Measurements from ENCODE around the gene UNC13B. TPM values are rescaled to one million over a fixed set of nuclear protein-coding genes. Genes with fewer than 3 reads are reported as not detected.
"Not testable (repeated sequence)": the region's sequence is repeated elsewhere in the genome, so short reads cannot be mapped to it uniquely, and the experiment has no call there.

Gene UNC13B
- total and polyA plus RNA-seq, 2 experiments from 2014 or later: 7.1 to 24.3 TPM

DNA sequence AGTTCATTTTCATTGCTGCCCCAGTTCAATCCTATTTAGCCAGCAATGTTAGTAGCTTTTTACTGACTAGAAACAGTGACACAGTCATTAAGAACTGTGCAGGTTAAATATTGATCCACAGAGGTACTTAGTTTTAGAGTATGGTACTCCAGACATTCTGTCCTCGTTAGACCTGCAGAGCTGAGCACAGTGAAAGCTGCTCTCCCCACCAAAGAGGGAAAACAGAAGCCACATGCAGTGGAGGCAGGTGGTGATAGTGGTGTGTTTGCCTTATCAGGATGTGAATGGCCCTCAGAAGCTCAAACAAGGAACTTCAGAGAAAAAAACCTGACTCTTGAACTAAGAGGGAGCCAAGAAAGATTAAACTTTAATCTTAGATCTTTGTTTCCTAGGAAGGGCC is 75.5 kb downstream of the UNC13B start:
- peaks cover 13% of the 10 kb centered on the region for H3K4me1 ChIP-seq (ENCODE audit: insufficient read depth)
- H2AFZ ChIP-seq: no peak overlapping the region
- peak overlapping the region; percentile 13 for H3K27ac ChIP-seq
- no peak overlapping the region for H3K4me3 ChIP-seq
- no peaks in the 10 kb centered on the region for H3K9me3 ChIP-seq (ENCODE audit: low read depth)
- TF ChIP-seq, protein P1, sequence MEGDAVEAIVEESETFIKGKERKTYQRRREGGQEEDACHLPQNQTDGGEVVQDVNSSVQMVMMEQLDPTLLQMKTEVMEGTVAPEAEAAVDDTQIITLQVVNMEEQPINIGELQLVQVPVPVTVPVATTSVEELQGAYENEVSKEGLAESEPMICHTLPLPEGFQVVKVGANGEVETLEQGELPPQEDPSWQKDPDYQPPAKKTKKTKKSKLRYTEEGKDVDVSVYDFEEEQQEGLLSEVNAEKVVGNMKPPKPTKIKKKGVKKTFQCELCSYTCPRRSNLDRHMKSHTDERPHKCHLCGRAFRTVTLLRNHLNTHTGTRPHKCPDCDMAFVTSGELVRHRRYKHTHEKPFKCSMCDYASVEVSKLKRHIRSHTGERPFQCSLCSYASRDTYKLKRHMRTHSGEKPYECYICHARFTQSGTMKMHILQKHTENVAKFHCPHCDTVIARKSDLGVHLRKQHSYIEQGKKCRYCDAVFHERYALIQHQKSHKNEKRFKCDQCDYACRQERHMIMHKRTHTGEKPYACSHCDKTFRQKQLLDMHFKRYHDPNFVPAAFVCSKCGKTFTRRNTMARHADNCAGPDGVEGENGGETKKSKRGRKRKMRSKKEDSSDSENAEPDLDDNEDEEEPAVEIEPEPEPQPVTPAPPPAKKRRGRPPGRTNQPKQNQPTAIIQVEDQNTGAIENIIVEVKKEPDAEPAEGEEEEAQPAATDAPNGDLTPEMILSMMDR (IDR thresholded peaks at IDR 0.05; ENCODE audit: poor library complexity): no peak
- TF ChIP-seq EZH2phosphoT487 (IDR thresholded peaks at IDR 0.05; ENCODE audit: low read depth, severe bottlenecking, unreplicated experiment) (no peak), EZH2 (IDR thresholded peaks at IDR 0.05; ENCODE audit: borderline replicate concordance) (no peak)
- H3K4me2 ChIP-seq: peak overlapping the region; percentile 59
- WGBS (ENCODE audit: low lambda C conversion rate, missing lambda C conversion rate): 35% methylated on average over 1 of the region's 1 CpG
- H4K20me1 ChIP-seq (ENCODE audit: insufficient read depth, poor library complexity, severe bottlenecking): no peaks in the 10 kb centered on the region
- DNase-seq (ENCODE audit: low spot score): peak; percentile 35
- H3K9me2 ChIP-seq (replicated peaks; ENCODE audit: insufficient read depth): no peaks in the 10 kb centered on the region
- no peaks in the 10 kb centered on the region for H3K36me3 ChIP-seq (replicated peaks; ENCODE audit: insufficient read depth, low read depth)
- no peaks in the 10 kb centered on the region for H3K27me3 ChIP-seq
- peaks cover 5% of the 10 kb centered on the region for H3K79me2 ChIP-seq

DNA sequence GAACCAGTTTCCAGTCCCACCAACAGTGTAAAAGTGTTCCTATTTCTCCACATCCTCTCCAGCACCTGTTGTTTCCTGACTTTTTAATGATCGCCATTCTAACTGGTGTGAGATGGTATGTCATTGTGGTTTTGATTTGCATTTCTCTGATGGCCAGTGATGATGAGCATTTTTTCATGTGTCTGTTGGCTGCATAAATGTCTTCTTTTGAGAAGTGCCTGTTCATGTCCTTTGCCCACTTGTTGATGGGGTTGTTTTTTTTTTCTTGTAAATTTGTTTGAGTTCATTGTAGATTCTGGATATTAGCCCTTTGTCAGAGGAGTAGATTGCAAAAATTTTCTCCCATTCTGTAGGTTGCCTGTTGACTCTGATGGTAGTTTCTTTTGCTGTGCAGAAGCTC is 84.1 kb downstream of the UNC13B start:
- not testable (repeated sequence) for H3K9me3 ChIP-seq (ENCODE audit: low read depth); H2AFZ ChIP-seq; H3K36me3 ChIP-seq (replicated peaks; ENCODE audit: insufficient read depth, low read depth); H3K79me2 ChIP-seq; H3K4me1 ChIP-seq (ENCODE audit: insufficient read depth); H3K4me2 ChIP-seq; H3K27ac ChIP-seq; H3K27me3 ChIP-seq; H3K9me2 ChIP-seq (replicated peaks; ENCODE audit: insufficient read depth); H4K20me1 ChIP-seq (ENCODE audit: insufficient read depth, poor library complexity, severe bottlenecking); H3K4me3 ChIP-seq; DNase-seq (ENCODE audit: low spot score)
- WGBS (ENCODE audit: low lambda C conversion rate, missing lambda C conversion rate): 100% methylated on average over 1 of the region's 1 CpG

DNA sequence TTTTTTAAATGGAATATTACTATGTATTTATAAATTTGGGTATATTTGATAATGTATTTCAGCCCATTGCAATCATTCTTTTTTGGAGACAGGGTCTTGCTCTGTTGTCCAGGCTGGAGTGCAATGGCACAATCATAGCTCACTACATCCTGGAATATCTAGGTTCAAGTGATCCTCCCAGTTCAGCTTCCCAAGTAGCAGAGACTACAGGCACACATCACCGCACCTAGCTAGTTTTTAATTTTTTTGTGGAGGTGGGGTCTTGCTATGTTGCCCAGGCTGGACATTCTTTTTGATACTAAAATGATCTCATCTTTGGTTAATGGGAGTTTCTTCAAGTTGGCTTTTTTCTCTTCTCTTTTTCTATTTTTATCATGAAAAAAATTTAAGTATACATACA is 91.3 kb downstream of the UNC13B start:
- WGBS (ENCODE audit: low lambda C conversion rate, missing lambda C conversion rate): 100% methylated on average over 1 of the region's 1 CpG
- Histone ChIP-seq H3K9me3 (ENCODE audit: low read depth) (no peaks in the 10 kb centered on the region), H4K20me1 (ENCODE audit: insufficient read depth, poor library complexity, severe bottlenecking) (no peaks in the 10 kb centered on the region), H3K79me2 (no peaks in the 10 kb centered on the region), H3K4me1 (ENCODE audit: insufficient read depth) (no peaks in the 10 kb centered on the region), H3K9me2 (replicated peaks; ENCODE audit: insufficient read depth) (no peaks in the 10 kb centered on the region), H3K36me3 (replicated peaks; ENCODE audit: insufficient read depth, low read depth) (no peaks in the 10 kb centered on the region), H3K27ac (no peak overlapping the region), H3K4me3 (no peak overlapping the region), H3K4me2 (no peak overlapping the region), H3K27me3 (no peaks in the 10 kb centered on the region), H2AFZ (no peak overlapping the region)
- TF ChIP-seq, protein P1 (IDR thresholded peaks at IDR 0.05; ENCODE audit: poor library complexity): no peak
- TF ChIP-seq EZH2phosphoT487 (IDR thresholded peaks at IDR 0.05; ENCODE audit: low read depth, severe bottlenecking, unreplicated experiment) (no peak), EZH2 (IDR thresholded peaks at IDR 0.05; ENCODE audit: borderline replicate concordance) (no peak)
- no peak for DNase-seq (ENCODE audit: low spot score)

DNA sequence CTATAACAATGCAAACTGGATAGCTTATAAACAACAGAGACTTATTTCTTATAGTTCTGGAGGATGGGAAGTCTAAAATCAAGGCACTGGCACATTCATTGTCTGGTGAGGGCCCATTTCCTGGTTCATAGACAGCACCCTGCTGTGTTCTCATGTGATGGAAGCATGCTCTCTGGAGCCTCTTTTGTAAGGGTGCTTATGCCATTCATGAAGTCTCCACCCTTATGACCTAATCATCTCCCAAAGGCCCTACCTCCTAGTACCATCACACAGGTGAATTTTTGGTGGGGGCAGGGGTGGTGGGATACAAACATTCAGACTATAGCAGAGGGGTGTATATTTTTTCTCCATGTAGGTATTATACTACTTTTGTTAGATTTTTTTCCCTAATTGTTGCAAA is 92.4 kb downstream of the UNC13B start:
- H3K79me2 ChIP-seq: no peaks in the 10 kb centered on the region
- no peaks in the 10 kb centered on the region for H3K36me3 ChIP-seq (replicated peaks; ENCODE audit: insufficient read depth, low read depth)
- no peak overlapping the region for H3K27ac ChIP-seq
- no peaks in the 10 kb centered on the region for H4K20me1 ChIP-seq (ENCODE audit: insufficient read depth, poor library complexity, severe bottlenecking)
- H3K4me1 ChIP-seq (ENCODE audit: insufficient read depth): peaks cover 3% of the 10 kb centered on the region
- no peaks in the 10 kb centered on the region for H3K27me3 ChIP-seq
- no peaks in the 10 kb centered on the region for H3K9me2 ChIP-seq (replicated peaks; ENCODE audit: insufficient read depth)
- TF ChIP-seq, protein P1 (IDR thresholded peaks at IDR 0.05; ENCODE audit: poor library complexity): no peak
- no peak for TF ChIP-seq EZH2 (IDR thresholded peaks at IDR 0.05; ENCODE audit: borderline replicate concordance)
- TF ChIP-seq EZH2phosphoT487 (IDR thresholded peaks at IDR 0.05; ENCODE audit: low read depth, severe bottlenecking, unreplicated experiment): no peak
- DNase-seq (ENCODE audit: low spot score): no peak
- H3K4me2 ChIP-seq: no peak overlapping the region
- H3K4me3 ChIP-seq: no peak overlapping the region
- H2AFZ ChIP-seq: no peak overlapping the region
- H3K9me3 ChIP-seq (ENCODE audit: low read depth): no peaks in the 10 kb centered on the region
